Fibroblast of lung (primary cell): ENCODE data around the gene DNAH3. TPM values are rescaled to one million over a fixed set of nuclear protein-coding genes. Genes with fewer than 3 reads are reported as not detected.
A peak's percentile ranks its signal among the peaks of the same experiment; 100 is the strongest.

Experiments used
- DNase-seq, 2 donors: peaks; one replicate each; pipeline versions ENCODE4 v3.0.0 to v3.0.0-alpha.2; 2010; ENCODE audit warnings: low read depth in 2 of 2
- H2AFZ ChIP-seq: 2 replicates; pipeline ENCODE4 v1.5.1; 2012; ENCODE audit warnings: low read length, control low read depth, inconsistent platforms
- H3K27ac ChIP-seq: 2 replicates; pipeline ENCODE4 v1.5.1; 2011; ENCODE audit warnings: low read length, control low read depth; ENCODE audit not compliant: insufficient read depth
- H3K27me3 ChIP-seq: 2 replicates; pipeline ENCODE4 v1.5.1; 2011; ENCODE audit warnings: mild to moderate bottlenecking, low read length; ENCODE audit not compliant: control insufficient read depth, insufficient read depth
- H3K36me3 ChIP-seq: 2 replicates; pipeline ENCODE4 v1.5.1; 2011; ENCODE audit warnings: low read length; ENCODE audit not compliant: control insufficient read depth, insufficient read depth
- H3K4me1 ChIP-seq: 2 replicates; pipeline ENCODE4 v1.5.1; 2011; ENCODE audit warnings: low read length; ENCODE audit not compliant: control insufficient read depth, insufficient read depth; ENCODE audit errors: extremely low read depth
- H3K4me2 ChIP-seq: 2 replicates; pipeline ENCODE4 v1.5.1; 2011; ENCODE audit warnings: low read length, control low read depth; ENCODE audit not compliant: insufficient read depth; ENCODE audit errors: extremely low read depth
- H3K4me3 ChIP-seq, 4 experiments: fragments of 200-600 bp in 1 of 4; sonication (generic) in 1 of 4; replicated peaks in 1 of 4; 2 replicates each; pipeline ENCODE4 v1.5.1; 2011 to 2016; ENCODE audit warnings: low read length in 4 of 4, low read depth in 3 of 4, mild to moderate bottlenecking in 3 of 4, control low read depth in 2 of 4, inconsistent platforms in 1 of 4, mixed read lengths in 1 of 4; ENCODE audit not compliant: insufficient read depth in 1 of 4; ENCODE audit errors: control extremely low read depth in 1 of 4
- H3K79me2 ChIP-seq: 2 replicates; pipeline ENCODE4 v1.5.1; 2012; ENCODE audit warnings: mild to moderate bottlenecking, low read length, inconsistent platforms; ENCODE audit not compliant: control insufficient read depth, insufficient read depth
- H3K9ac ChIP-seq: 2 replicates; pipeline ENCODE4 v1.5.1; 2011; ENCODE audit warnings: mild to moderate bottlenecking, low read length, control low read depth; ENCODE audit not compliant: insufficient read depth
- H3K9me3 ChIP-seq: 2 replicates; pipeline ENCODE4 v1.5.1; 2012; ENCODE audit warnings: low read depth, low read length; ENCODE audit not compliant: control insufficient read depth, insufficient read depth
- H4K20me1 ChIP-seq: 2 replicates; pipeline ENCODE4 v1.5.1; 2011; ENCODE audit warnings: low read length; ENCODE audit not compliant: control insufficient read depth, insufficient read depth; ENCODE audit errors: extremely low read depth
- CTCF ChIP-seq, 2 donors: IDR thresholded peaks in 1 of 2; conservative IDR thresholded peaks in 1 of 2; 1 replicate in 1 of 2; 2 replicates in 1 of 2; pipeline ENCODE4 v1.5.1; 2011 to 2012; ENCODE audit warnings: low read length in 2 of 2, control low read depth in 1 of 2, inconsistent platforms in 1 of 2, low read depth in 1 of 2, mild to moderate bottlenecking in 1 of 2
- EZH2 ChIP-seq: IDR thresholded peaks from 2 replicates; pipeline ENCODE4 v1.5.1; 2012; ENCODE audit warnings: low read length, control low read depth, mild to moderate bottlenecking; ENCODE audit errors: missing control alignments
- polyA plus RNA-seq, 2 donors: library from polyadenylated mRNA; depleted of rRNA in 1 of 2; stranded (reverse) in 1 of 2; unstranded in 1 of 2; fragments of >200 nt; gene quantifications; 2 replicates each; pipeline ENCODE4 v1.2.1, GENCODE V29; 2011 to 2012; ENCODE audit warnings: missing spikeins in 1 of 2
- total RNA-seq: library from RNA; depleted of rRNA; stranded (reverse); fragments of >200 nt; gene quantifications from 2 replicates; pipeline ENCODE4 v1.2.1, GENCODE V29; 2014

Gene DNAH3
- total and polyA plus RNA-seq, 2 donors (not counting 1 experiment from before 2014, with no cell fraction given) = not detected

DNA sequence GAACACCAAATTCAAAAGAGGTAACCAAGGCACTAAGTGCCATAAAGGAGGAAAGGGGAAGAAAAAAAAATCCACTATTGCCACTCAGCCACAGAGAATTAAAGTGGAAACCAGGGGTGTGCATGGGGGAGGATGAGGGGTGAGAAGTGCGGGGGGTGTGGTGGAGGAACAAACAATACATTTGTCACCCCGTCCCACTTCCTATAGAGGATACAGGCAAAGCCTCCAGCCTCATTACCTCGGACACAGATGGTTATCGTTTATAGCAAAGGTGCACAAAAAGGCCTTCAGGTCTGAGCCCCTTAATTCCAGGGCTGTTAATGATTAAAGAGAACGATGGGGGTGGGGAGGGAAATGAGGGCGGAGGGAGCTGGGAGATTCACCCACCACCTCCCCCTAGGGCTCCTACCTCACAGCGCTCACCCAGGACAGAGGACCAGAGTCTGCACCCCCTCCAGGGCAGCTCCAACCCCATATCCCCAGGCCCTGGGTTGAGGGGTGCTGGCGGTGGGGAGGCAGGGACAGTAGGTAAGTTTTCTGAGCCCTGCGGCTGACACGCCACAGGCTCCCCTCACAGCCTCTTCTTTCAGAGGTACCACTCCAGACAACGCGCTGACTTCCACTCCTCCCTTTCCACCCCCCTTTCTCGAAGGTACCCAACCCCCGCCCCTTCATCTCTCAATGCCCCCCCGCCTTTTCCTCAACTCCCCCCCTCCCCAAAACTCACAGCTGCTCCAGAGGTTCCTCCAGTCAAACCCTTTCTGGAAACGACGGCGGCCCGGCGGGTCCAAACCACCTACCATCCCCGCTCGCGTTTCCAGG, 251.0 kb downstream of the DNAH3 start:
- no peak overlapping the region for H2AFZ ChIP-seq
- H3K4me3 ChIP-seq = peak overlapping the region; percentile 79 to 97 (median 85)
- DNase-seq = no peak
- H3K27me3 ChIP-seq = no peaks in the 10 kb centered on the region
- peak overlapping the region; percentile 95 for H3K4me2 ChIP-seq
- H3K36me3 ChIP-seq = peaks cover 2% of the 10 kb centered on the region
- peak overlapping the region; percentile 97 for H3K27ac ChIP-seq
- no peaks in the 10 kb centered on the region for H4K20me1 ChIP-seq
- TF ChIP-seq EZH2 = no peak
- TF ChIP-seq CTCF (conservative IDR thresholded peaks at IDR 0.05 in 1 of 2, IDR thresholded peaks at IDR 0.05 in 1 of 2; ENCODE audit: low read depth in 1 of 2, low read length in 2 of 2) = no peak
- H3K4me1 ChIP-seq = peaks cover 30% of the 10 kb centered on the region
- H3K9ac ChIP-seq = peak overlapping the region; percentile 98
- H3K9me3 ChIP-seq = no peaks in the 10 kb centered on the region
- H3K79me2 ChIP-seq = peaks cover 76% of the 10 kb centered on the region

DNA sequence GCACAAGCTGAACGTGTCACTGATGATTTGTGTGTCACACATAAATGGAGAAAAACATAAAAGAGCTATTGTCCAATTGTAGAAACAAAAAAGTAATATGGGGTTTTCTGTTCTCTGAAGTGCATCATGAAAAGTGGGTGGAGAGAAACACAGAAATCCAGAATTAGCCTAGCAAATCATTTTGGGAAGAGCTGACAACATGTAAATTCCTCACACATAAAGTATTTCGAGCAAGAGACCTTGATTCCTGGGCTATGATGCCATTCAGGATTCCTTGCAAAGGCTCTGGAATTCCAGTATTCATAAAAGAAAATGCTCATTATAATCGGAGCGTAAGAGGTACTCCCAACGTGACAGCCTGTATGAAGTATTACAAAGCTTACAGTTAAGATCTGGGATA, 251.6 kb downstream of the DNAH3 start:
- peak overlapping the region; percentile 97 for H3K27ac ChIP-seq
- no peaks in the 10 kb centered on the region for H3K27me3 ChIP-seq
- H2AFZ ChIP-seq = no peak overlapping the region
- peak overlapping the region; percentile 95 for H3K4me2 ChIP-seq
- DNase-seq = peak; percentile 55 to 93
- TF ChIP-seq CTCF (conservative IDR thresholded peaks at IDR 0.05 in 1 of 2, IDR thresholded peaks at IDR 0.05 in 1 of 2; ENCODE audit: low read depth in 1 of 2, low read length in 2 of 2) = no peak
- no peak for TF ChIP-seq EZH2
- peaks cover 82% of the 10 kb centered on the region for H3K79me2 ChIP-seq
- peak overlapping the region; percentile 98 for H3K9ac ChIP-seq
- no peaks in the 10 kb centered on the region for H4K20me1 ChIP-seq
- no peaks in the 10 kb centered on the region for H3K9me3 ChIP-seq
- H3K36me3 ChIP-seq = peaks cover 2% of the 10 kb centered on the region
- H3K4me3 ChIP-seq = peak overlapping the region; percentile 79 to 97 (median 85)
- H3K4me1 ChIP-seq = peaks cover 25% of the 10 kb centered on the region

DNA sequence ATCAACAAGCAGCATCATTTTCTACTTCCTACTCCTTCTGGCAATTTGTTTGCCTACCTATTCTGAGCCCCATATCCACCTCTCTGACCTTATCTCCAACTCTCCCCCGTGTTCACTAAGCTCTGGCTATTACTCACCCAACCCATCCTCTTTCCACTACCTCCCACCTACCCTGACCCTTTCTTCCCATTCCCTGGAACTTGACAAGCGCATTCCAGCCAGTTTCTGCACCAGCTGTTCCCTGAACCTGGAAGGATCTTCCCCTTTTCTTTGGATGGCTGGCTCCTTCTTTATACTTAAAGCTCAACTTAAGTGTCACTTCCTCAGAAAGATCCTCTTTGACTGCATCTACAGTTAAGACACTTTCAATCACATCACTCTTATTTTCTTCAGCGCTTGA, 252.7 kb downstream of the DNAH3 start:
- H3K4me2 ChIP-seq = peak overlapping the region; percentile 95
- H3K27ac ChIP-seq = peak overlapping the region; percentile 97
- no peak overlapping the region for H3K9ac ChIP-seq
- no peaks in the 10 kb centered on the region for H3K9me3 ChIP-seq
- peaks cover 2% of the 10 kb centered on the region for H3K36me3 ChIP-seq
- TF ChIP-seq EZH2 (no peak), CTCF (conservative IDR thresholded peaks at IDR 0.05 in 1 of 2, IDR thresholded peaks at IDR 0.05 in 1 of 2; ENCODE audit: low read depth in 1 of 2, low read length in 2 of 2) (no peak)
- peaks cover 18% of the 10 kb centered on the region for H3K4me1 ChIP-seq
- no peaks in the 10 kb centered on the region for H3K27me3 ChIP-seq
- H2AFZ ChIP-seq = no peak overlapping the region
- no peaks in the 10 kb centered on the region for H4K20me1 ChIP-seq
- peak overlapping the region; percentile 79 to 97 (median 85) for H3K4me3 ChIP-seq
- peak in 1 of 2 donors; percentile 53 for DNase-seq
- H3K79me2 ChIP-seq = peaks cover 88% of the 10 kb centered on the region
